H1 (cell line): ENCODE results near the gene CNTD1. TPM values are rescaled to one million over a fixed set of nuclear protein-coding genes. Genes with fewer than 3 reads are reported as not detected.

ENCODE experiments used
- CTCF ChIA-PET: fragments of 300-600 bp; sonication (Branson Sonifier 250); formaldehyde crosslinking; loops from one replicate; lab custom pipeline; 2021; ENCODE audit not compliant: partially characterized antibody; lab: Charles Lee
- POLR2A ChIA-PET: fragments of 300-600 bp; sonication (Branson Sonifier 250); formaldehyde crosslinking; loops from one replicate; lab custom pipeline; 2021; ENCODE audit warnings: inconsistent platforms; ENCODE audit not compliant: partially characterized antibody; lab: Charles Lee
- DNase-seq, 2 experiments: peaks; one replicate each; pipeline versions ENCODE4 v3.0.0 to v3.0.0-alpha.2; 2010 to 2022; ENCODE audit warnings: low spot score in 2 of 2, low read depth in 1 of 2, mixed read lengths in 1 of 2
- FAIRE-seq: peaks from 2 replicates; lab custom pipeline; 2011; peaks lifted over from hg19 to GRCh38; lab: Jason Lieb, UNC
- H2AFZ ChIP-seq: 2 replicates; pipeline ENCODE4 v1.8.1; 2012; ENCODE audit warnings: low read length, inconsistent platforms
- H2AK5ac ChIP-seq: 2 replicates; pipeline ENCODE4 v1.6.1; 2013; ENCODE audit warnings: low read depth, low read length
- H2BK120ac ChIP-seq: replicated peaks from 2 replicates; pipeline ENCODE3; 2013; ENCODE audit warnings: low read depth, low read length, inconsistent platforms
- H2BK12ac ChIP-seq: 2 replicates; pipeline ENCODE4 v1.6.1; 2013; ENCODE audit warnings: low read depth, low read length
- H2BK15ac ChIP-seq: 2 replicates; pipeline ENCODE4 v1.6.1; 2013; ENCODE audit warnings: low read length
- H2BK20ac ChIP-seq: 2 replicates; pipeline ENCODE4 v1.6.1; 2013; ENCODE audit warnings: low read length
- H2BK5ac ChIP-seq: 2 replicates; pipeline ENCODE4 v1.6.1; 2013; ENCODE audit warnings: low read depth, low read length
- H3K14ac ChIP-seq: 2 replicates; pipeline ENCODE4 v1.6.1; 2013; ENCODE audit warnings: inconsistent platforms; ENCODE audit not compliant: insufficient read length
- H3K18ac ChIP-seq: 2 replicates; pipeline ENCODE4 v1.6.1; 2013; ENCODE audit warnings: low read length; ENCODE audit errors: extremely low read depth
- H3K23ac ChIP-seq: 2 replicates; pipeline ENCODE4 v1.6.1; 2013; ENCODE audit warnings: inconsistent platforms; ENCODE audit not compliant: insufficient read length
- H3K23me2 ChIP-seq: 2 replicates; pipeline ENCODE4 v1.6.1; 2013; ENCODE audit warnings: low read depth, low read length
- H3K27ac ChIP-seq: 2 replicates; pipeline ENCODE4 v1.6.1; 2011; ENCODE audit warnings: low read depth, low read length, inconsistent platforms
- H3K27me3 ChIP-seq, 4 experiments: replicated peaks in 1 of 4; 1 replicate in 1 of 4; 2 replicates in 3 of 4; pipeline versions ENCODE4 v1.6.1 to v1.8.1; 2011 to 2013; ENCODE audit warnings: low read length in 3 of 4, mild to moderate bottlenecking in 3 of 4, inconsistent platforms in 2 of 4, mixed read lengths in 2 of 4, moderate library complexity in 1 of 4; ENCODE audit not compliant: control insufficient read depth in 3 of 4, insufficient read depth in 3 of 4; ENCODE audit errors: extremely low read depth in 1 of 4
- H3K36me3 ChIP-seq, 4 experiments: 2 replicates each; pipeline versions ENCODE4 v1.6.1 to v1.8.1; 2011 to 2013; ENCODE audit warnings: mild to moderate bottlenecking in 4 of 4, low read length in 3 of 4, moderate library complexity in 2 of 4, control low read depth in 1 of 4, inconsistent platforms in 1 of 4; ENCODE audit not compliant: insufficient read depth in 4 of 4, control insufficient read depth in 2 of 4
- H3K4ac ChIP-seq: replicated peaks from 2 replicates; pipeline ENCODE3; 2013; ENCODE audit warnings: low read length, low read depth, mixed read lengths, inconsistent platforms; ENCODE audit not compliant: insufficient read length
- H3K4me1 ChIP-seq, 4 experiments: replicated peaks in 1 of 4; 1 replicate in 1 of 4; 2 replicates in 3 of 4; pipeline versions ENCODE4 v1.6.1 to v1.8.1; 2011 to 2013; ENCODE audit warnings: low read length in 3 of 4, inconsistent platforms in 2 of 4, mixed read lengths in 1 of 4; ENCODE audit not compliant: insufficient read depth in 4 of 4, control insufficient read depth in 3 of 4
- H3K4me2 ChIP-seq, 2 experiments: 2 replicates each; pipeline versions ENCODE4 v1.6.1 to v1.8.1; 2011 to 2013; ENCODE audit warnings: low read depth in 2 of 2, low read length in 2 of 2, control low read depth in 1 of 2, inconsistent platforms in 1 of 2, mild to moderate bottlenecking in 1 of 2; ENCODE audit not compliant: insufficient read depth in 1 of 2
- H3K4me3 ChIP-seq, 4 experiments: fragments of 200-600, 300-600 bp in 1 of 4; sonication (generic), shearing (Covaris generic), sonication (Bioruptor Twin) in 1 of 4; 2 replicates each; pipeline versions ENCODE4 v1.5.1 to v1.8.1; 2011 to 2016; ENCODE audit warnings: low read length in 4 of 4, low read depth in 3 of 4, control low read depth in 2 of 4, inconsistent platforms in 2 of 4, mild to moderate bottlenecking in 2 of 4, mixed read lengths in 1 of 4, moderate library complexity in 1 of 4; ENCODE audit not compliant: insufficient read depth in 2 of 4; ENCODE audit errors: extremely low read depth in 1 of 4
- H3K56ac ChIP-seq: replicated peaks from 2 replicates; pipeline ENCODE3; 2013; ENCODE audit warnings: low read depth, mild to moderate bottlenecking, mixed read lengths, low read length, inconsistent platforms; ENCODE audit not compliant: insufficient read length
- H3K79me1 ChIP-seq: 2 replicates; pipeline ENCODE4 v1.6.1; 2013; ENCODE audit warnings: low read depth, low read length, control low read depth
- H3K79me2 ChIP-seq, 2 experiments: 2 replicates each; pipeline versions ENCODE4 v1.6.1 to v1.8.1; 2012 to 2013; ENCODE audit warnings: low read length in 2 of 2, mild to moderate bottlenecking in 2 of 2, inconsistent platforms in 1 of 2; ENCODE audit not compliant: insufficient read depth in 2 of 2, control insufficient read depth in 1 of 2
- H3K9ac ChIP-seq, 4 experiments: replicated peaks in 1 of 4; 1 replicate in 1 of 4; 2 replicates in 3 of 4; pipeline versions ENCODE4 v1.6.1 to v1.8.1; 2011 to 2013; ENCODE audit warnings: low read depth in 3 of 4, low read length in 3 of 4, control low read depth in 2 of 4, mild to moderate bottlenecking in 2 of 4, moderate library complexity in 2 of 4, inconsistent platforms in 1 of 4; ENCODE audit errors: extremely low read depth in 1 of 4
- H3K9me3 ChIP-seq, 2 experiments: 2 replicates each; pipeline versions ENCODE4 v1.6.1 to v1.8.1; 2012 to 2013; ENCODE audit warnings: mild to moderate bottlenecking in 2 of 2, moderate library complexity in 2 of 2, control low read depth in 1 of 2, inconsistent platforms in 1 of 2, low read depth in 1 of 2, low read length in 1 of 2, mixed read lengths in 1 of 2; ENCODE audit not compliant: insufficient read depth in 2 of 2
- H4K20me1 ChIP-seq, 2 experiments: replicated peaks in 1 of 2; 2 replicates each; pipeline versions ENCODE3 to v1.8.1; 2011 to 2013; ENCODE audit warnings: inconsistent platforms in 2 of 2, low read length in 2 of 2, mild to moderate bottlenecking in 1 of 2; ENCODE audit not compliant: insufficient read depth in 2 of 2, control insufficient read depth in 1 of 2
- H4K5ac ChIP-seq: 2 replicates; pipeline ENCODE4 v1.6.1; 2013; ENCODE audit warnings: low read length, low read depth, mixed read lengths, inconsistent platforms; ENCODE audit not compliant: insufficient read length
- H4K8ac ChIP-seq: 2 replicates; pipeline ENCODE4 v1.8.0; 2013; ENCODE audit warnings: mild to moderate bottlenecking, moderate library complexity, low read length, inconsistent platforms; ENCODE audit not compliant: insufficient read depth; ENCODE audit errors: extremely low read depth
- H4K91ac ChIP-seq: replicated peaks from 2 replicates; pipeline ENCODE3; 2013; ENCODE audit warnings: low read length, mixed read lengths, inconsistent platforms; ENCODE audit not compliant: insufficient read length
- BCL11A ChIP-seq, 2 experiments: IDR thresholded peaks; one replicate each; pipeline ENCODE4 v1.6.1; 2011; ENCODE audit warnings: low read depth in 2 of 2, low read length in 2 of 2, mild to moderate bottlenecking in 2 of 2
- CHD1 ChIP-seq: IDR thresholded peaks from 2 replicates; pipeline ENCODE4 v1.6.1; 2012; ENCODE audit warnings: low read depth, low read length, improper control_type of control experiment
- CHD2 ChIP-seq: IDR thresholded peaks from 2 replicates; pipeline ENCODE4 v1.6.1; 2012; ENCODE audit warnings: low read length, improper control_type of control experiment
- FOSL1 ChIP-seq: IDR thresholded peaks from 2 replicates; pipeline ENCODE4 v1.6.1; 2011; ENCODE audit warnings: mild to moderate bottlenecking, low read depth, low read length, moderate library complexity; ENCODE audit not compliant: insufficient read depth
- KDM1A ChIP-seq: fragments of 200-600, 300-600 bp; sonication (generic); IDR thresholded peaks from 2 replicates; pipeline ENCODE4 v1.7.1; 2016; ENCODE audit warnings: mild to moderate bottlenecking, low read length, borderline replicate concordance
- SP2 ChIP-seq: IDR thresholded peaks from 2 replicates; pipeline ENCODE4 v1.6.1; 2012; ENCODE audit warnings: mild to moderate bottlenecking, low read length, inconsistent platforms
- TEAD4 ChIP-seq: IDR thresholded peaks from 2 replicates; pipeline ENCODE4 v1.6.1; 2012; ENCODE audit warnings: low read depth, low read length, inconsistent platforms, mixed read lengths
- YY1 ChIP-seq: IDR thresholded peaks from 2 replicates; pipeline ENCODE4 v1.6.1; 2011; ENCODE audit warnings: low read depth, mild to moderate bottlenecking, low read length
- WGBS, 2 experiments: shearing (Covaris generic) in 1 of 2; methylation state at CpG; one replicate each; pipeline versions ENCODE4 v1.1.6 to v1.1.7; 2013 to 2015; ENCODE audit warnings: low lambda C conversion rate in 2 of 2, mixed read lengths in 2 of 2, inconsistent platforms in 1 of 2, low coverage in 1 of 2, missing lambda C conversion rate in 1 of 2; ENCODE audit not compliant: insufficient replicate concordance in 2 of 2, insufficient coverage in 1 of 2, insufficient read length in 1 of 2; ENCODE audit errors: extremely low coverage in 1 of 2, missing lambda C conversion rate in 1 of 2; 5-methylcytosine and 5-hydroxymethylcytosine counted together
- polyA plus RNA-seq, 7 experiments: library from polyadenylated mRNA; depleted of rRNA in 3 of 7; stranded (reverse) in 5 of 7; unstranded in 2 of 7; fragments of >200 nt in 5 of 7; fragments of 200-250 nt in 2 of 7; gene quantifications; 1 replicate in 5 of 7; 2 replicates in 1 of 7; 4 replicates in 1 of 7; pipeline versions ENCODE4 v1.2.1 to v1.2.3, GENCODE V29; 2011 to 2013; ENCODE audit warnings: missing spikeins in 2 of 7, mixed read lengths in 2 of 7
- total RNA-seq: library from RNA; stranded (reverse); fragmentation: NEBNext Ultra II Directional; extraction: Animal tissue kit (Norgen Biotek cat#: 25700); gene quantifications from 2 replicates; pipeline ENCODE4 v1.2.1, GENCODE V29; 2021

Gene CNTD1
- total and polyA plus RNA-seq, 2 of the 8 experiments (the other 6 are each of a cell fraction or from before 2014, with no cell fraction given) = not detected

GRCh38 chr17:42778570-42778969 lies 20.1 kb upstream of the CNTD1 start:
- Histone ChIP-seq H3K4me1 (peaks cover 0 to 14% (median 8%) of the 10 kb centered on the region in 4 experiments; a peak in 6 of 7 replicates), H2BK20ac (no peak overlapping the region), H3K9ac (peak overlapping the region in 1 of 4 experiments; percentile 5; a peak in 1 of 7 replicates), H3K14ac (no peak overlapping the region), H3K23me2 (peaks cover 15% of the 10 kb centered on the region), H3K9me3 (no peaks in the 10 kb centered on the region), H3K4me3 (no peak overlapping the region), H3K27me3 (peaks cover 6 to 23% (median 19%) of the 10 kb centered on the region in 4 experiments), H3K4ac (no peak overlapping the region), H2AK5ac (no peak overlapping the region), H3K27ac (no peak overlapping the region), H2BK5ac (no peak overlapping the region; the same call in 1 of the 2 replicates), H3K23ac (no peak overlapping the region), H3K36me3 (peaks cover 7 to 23% (median 14%) of the 10 kb centered on the region in 4 experiments; a peak in 6 of 8 replicates), H2AFZ (no peak overlapping the region), H4K20me1 (no peaks in the 10 kb centered on the region), H4K5ac (no peak overlapping the region), H2BK12ac (no peak overlapping the region), H3K79me2 (no peaks in the 10 kb centered on the region), H2BK120ac (no peak overlapping the region), H4K91ac (no peak overlapping the region), H4K8ac (no peak overlapping the region; the same call in 1 of the 2 replicates), H2BK15ac (no peak overlapping the region), H3K56ac (no peak overlapping the region), H3K4me2 (no peak overlapping the region), H3K79me1 (0 out of 2 replicates have a peak, but pooled peaks cover 3% of the 10 kb centered on the region), H3K18ac (no peak overlapping the region)
- ChIA-PET POLR2A (interaction anchor here (1.7 kb wide), 1 partner anchor 45 kb away, joined by 4 read pairs; the partner anchor contains the start of gene BECN1), CTCF (interaction anchor here (1.0 to 2.1 kb wide), 2 partner anchors 15 to 45 kb away, joined by 3 to 8 read pairs; no protein-coding TSS in a partner anchor)
- FAIRE-seq (no peak), DNase-seq (no peak)
- no peak for TF ChIP-seq KDM1A
- TF ChIP-seq CHD2 = no peak
- TF ChIP-seq FOSL1 = no peak
- no peak for TF ChIP-seq BCL11A (IDR thresholded peaks at IDR 0.05; ENCODE audit: low read depth in 2 of 2, low read length in 2 of 2)
- no peak for TF ChIP-seq YY1
- no peak for TF ChIP-seq CHD1
- no peak for TF ChIP-seq SP2
- no peak for TF ChIP-seq TEAD4
- WGBS, 2 experiments = 89% methylated on average over 5 of the region's 5 CpGs; no CpG with 5 or more reads in 1 of the 2 experiments
